Skin of body (tissue), 2 donors: ENCODE measurements around the gene GPR35. TPM values are rescaled to one million over a fixed set of nuclear protein-coding genes. Genes with fewer than 3 reads are reported as not detected.

ENCODE experiments used
- small RNA-seq: library from RNA; depleted of rRNA; stranded (forward); fragments of <200 nt; gene quantifications from one replicate; pipeline ENCODE3, GENCODE V24; 2014; ENCODE audit warnings: low replicate concordance
- total RNA-seq: library from RNA; depleted of rRNA; stranded (reverse); fragments of >200 nt; gene quantifications from one replicate; pipeline ENCODE4 v1.2.3, GENCODE V29; 2014

Gene GPR35
- total RNA-seq, 1 donor from 2014 or later, result 0.99 TPM

Small RNA genes lying within 50 kb of the gene (small RNA-seq; reads per million reads assigned to genes)
- not detected for gene AC011298.3

Other genes starting within 250 kb of the GPR35 start
- gene GPC1, start 189.8 kb upstream of the GPR35 start, total RNA-seq, result 25.4 TPM
- 7.6 TPM for gene ANKMY1, start 67.5 kb upstream of the GPR35 start, total RNA-seq
- 2.4 TPM for gene DUSP28, start 65.1 kb upstream of the GPR35 start, total RNA-seq
- 12.0 TPM for gene RNPEPL1, start 57.0 kb upstream of the GPR35 start, total RNA-seq
- gene CAPN10, start 38.7 kb upstream of the GPR35 start, total RNA-seq, result 10.9 TPM
- gene AQP12B, start 57.4 kb downstream of the GPR35 start, total RNA-seq, result not detected
- gene AQP12A, start 66.4 kb downstream of the GPR35 start, total RNA-seq, result not detected
- 0.89 TPM for gene KIF1A, start 194.7 kb downstream of the GPR35 start, total RNA-seq
- 0.10 TPM for gene AGXT, start 243.3 kb downstream of the GPR35 start, total RNA-seq